DMS79 (cell line): ENCODE results near the gene FOLH1.
"Not testable (repeated sequence)": the region's sequence is repeated elsewhere in the genome, so short reads cannot be mapped to it uniquely, and the experiment has no call there.

Source experiments
- DNase-seq: peaks from one replicate; lab custom pipeline; 2025; lab: John Stamatoyannopoulos, UW

Gene FOLH1

DNA sequence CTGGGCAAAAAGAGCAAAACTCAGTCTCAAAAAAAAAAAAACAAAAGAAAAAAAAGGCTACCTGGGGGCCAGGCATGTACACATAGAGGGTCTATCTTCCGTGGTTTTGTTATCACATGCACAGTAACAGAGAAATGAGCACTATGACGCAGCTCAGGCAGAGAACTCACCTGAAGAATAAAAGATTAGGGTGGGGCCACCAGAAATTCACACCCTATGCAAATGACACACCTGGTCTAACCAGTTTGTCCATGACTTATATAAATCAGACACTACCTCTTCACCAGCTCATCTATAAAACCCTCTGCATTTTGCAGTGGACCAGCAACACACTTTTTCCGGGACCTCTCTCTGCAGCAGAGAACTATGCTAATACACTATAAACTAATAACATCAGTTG, 30.5 kb downstream of the FOLH1 start:
- DNase-seq, result not testable (repeated sequence)

DNA sequence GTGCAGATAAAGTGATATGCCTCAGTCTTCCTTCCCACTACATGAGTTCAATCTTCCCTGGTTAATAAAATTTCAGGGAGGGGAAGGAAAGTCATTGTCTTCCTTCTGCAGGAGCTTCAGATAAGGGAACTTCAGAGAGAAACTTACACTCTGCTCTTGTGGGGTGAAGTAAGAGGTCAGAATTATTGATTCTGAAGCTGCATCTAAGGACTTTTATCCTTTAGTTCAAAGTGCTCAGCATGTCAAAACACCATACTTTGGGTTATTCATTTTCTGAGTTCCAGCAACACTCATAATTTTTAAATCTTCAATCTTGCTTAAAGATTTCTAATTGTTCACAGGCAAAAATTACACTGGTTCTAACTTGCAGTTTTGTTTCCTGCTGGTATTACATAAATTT, 33.0 kb downstream of the FOLH1 start:
- DNase-seq, result not testable (repeated sequence)

DNA sequence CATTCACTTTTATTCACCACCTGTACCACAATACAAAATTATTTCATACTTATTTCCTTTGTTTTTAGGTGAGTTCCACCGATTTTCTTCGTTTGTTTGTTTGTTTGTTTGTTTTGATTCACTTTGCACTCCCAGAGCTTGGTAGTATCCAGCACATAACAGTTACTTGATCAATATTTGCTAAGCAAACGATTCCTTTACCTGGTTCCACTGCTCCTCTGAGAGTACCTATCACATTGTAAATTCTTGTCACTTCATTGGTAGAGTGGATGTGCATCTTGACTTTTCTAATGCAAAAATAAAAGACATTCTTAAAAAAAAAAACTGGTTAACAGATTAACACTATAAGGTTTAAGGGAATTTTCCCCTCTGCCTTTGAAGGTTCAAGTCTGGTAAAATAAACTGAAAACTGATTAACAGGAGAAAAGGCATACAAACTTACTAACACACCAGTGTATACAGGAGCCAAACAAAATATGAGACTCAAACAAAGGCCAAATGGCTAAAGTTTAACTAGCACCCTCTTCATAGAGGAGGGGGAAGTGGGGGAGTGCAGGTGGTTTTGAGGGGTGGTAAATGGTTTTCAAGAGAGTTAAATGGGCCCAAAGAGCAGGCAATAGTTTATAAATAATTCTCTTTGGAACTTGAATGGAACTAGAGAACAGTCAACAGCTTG, 33.6 kb downstream of the FOLH1 start:
- DNase-seq, result not testable (repeated sequence)

DNA sequence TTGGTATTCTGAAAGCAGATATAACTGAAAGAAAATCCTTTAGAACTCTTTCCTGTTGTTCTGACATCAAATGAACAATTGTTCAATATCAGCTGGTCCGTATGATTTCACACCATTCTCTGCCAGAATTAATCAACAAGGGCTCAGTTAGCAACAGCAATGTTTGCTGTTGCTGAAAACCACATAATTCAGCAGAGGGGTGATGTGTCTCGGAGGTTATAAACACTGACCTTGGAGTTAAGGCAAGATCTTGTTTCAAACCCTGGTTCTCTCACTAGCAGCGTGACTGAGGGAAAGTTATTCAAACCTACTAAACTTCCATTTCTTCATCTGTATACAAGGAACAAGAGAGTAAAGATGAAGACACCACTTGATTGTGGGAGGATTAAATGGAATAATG, 36.8 kb downstream of the FOLH1 start:
- DNase-seq, result not testable (repeated sequence)

DNA sequence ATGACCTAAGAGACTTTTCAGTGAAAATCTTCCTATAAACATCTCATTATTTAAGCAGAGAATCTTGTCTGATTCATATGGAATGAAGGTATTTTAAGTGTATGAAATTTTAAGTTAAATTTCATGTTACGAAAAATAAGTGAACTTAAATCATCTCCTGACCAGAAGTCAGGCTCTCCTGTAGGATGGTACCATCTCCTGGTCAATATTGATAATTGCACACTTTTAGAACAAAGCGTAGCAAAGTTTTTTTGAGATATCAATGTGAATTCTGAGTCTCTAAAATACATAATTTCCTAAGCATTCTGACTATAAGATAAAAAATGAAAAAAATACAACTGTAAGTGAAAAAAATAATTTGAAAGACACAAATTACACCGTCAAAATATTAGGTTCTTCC, 38.8 kb downstream of the FOLH1 start:
- DNase-seq, result not testable (repeated sequence)

DNA sequence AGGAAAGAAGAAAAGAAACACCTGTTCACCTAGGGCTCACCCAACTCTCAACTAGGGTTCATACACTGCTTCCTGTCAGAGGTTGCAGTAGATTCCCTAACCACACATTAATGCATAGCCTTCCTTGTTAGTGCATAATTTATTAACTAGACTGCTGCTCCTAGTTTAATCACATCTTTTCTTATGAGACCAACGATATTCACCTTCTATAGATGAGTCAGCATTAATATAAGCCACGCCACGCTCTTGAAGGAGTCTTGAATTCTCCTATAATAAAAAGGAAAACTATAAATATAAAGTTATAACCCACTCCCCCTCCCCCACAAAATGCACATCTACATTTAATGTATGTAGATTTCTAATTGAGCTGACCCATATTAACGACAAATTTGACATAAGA, 39.4 kb downstream of the FOLH1 start:
- not testable (repeated sequence) for DNase-seq

DNA sequence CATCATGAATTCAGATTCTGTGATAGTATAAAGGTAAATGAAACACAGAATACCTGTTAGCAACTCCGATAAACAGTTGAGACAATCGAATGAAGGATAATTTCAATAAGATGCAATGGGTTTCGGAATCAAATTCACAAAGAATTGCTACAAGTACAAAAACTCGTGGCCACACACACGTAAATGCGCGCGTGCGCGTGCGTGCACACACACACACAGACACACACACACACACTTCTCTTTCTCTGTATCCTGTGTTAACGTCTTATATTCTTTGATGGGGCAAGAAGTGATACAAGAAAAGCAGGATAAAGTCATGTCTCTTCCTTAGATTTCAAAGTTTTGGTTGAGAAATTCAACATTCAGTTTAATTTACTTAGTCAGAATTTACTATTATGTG, 57.2 kb downstream of the FOLH1 start:
- no peak for DNase-seq

DNA sequence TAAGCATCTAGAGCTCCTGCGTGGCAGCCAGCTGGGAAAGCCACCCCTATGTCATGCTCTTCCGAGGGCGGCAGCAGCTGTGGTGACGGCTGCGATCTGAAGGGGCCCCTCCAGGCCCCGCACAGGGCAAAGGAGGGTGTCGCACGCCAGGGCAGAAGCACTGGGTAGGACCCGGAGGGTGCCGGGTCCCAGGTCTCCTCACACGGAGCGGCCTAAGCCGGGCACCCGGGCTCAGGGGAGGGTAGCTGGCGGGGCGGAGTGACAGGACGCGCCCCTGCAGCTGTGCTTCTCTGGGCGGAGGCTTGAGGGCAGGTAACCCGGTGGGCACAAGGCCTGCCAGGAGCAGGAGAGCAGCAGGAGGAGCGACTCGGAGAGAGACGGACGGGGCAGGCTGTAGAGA, 106.0 kb downstream of the FOLH1 start:
- not testable (repeated sequence) for DNase-seq
